ENCODE results near the gene PTPRU. TPM values are rescaled to one million over a fixed set of nuclear protein-coding genes. Genes with fewer than 3 reads are reported as not detected.

The PTPRU gene
- total RNA-seq, 1 donor from 2014 or later: 27.1 TPM

DNA sequence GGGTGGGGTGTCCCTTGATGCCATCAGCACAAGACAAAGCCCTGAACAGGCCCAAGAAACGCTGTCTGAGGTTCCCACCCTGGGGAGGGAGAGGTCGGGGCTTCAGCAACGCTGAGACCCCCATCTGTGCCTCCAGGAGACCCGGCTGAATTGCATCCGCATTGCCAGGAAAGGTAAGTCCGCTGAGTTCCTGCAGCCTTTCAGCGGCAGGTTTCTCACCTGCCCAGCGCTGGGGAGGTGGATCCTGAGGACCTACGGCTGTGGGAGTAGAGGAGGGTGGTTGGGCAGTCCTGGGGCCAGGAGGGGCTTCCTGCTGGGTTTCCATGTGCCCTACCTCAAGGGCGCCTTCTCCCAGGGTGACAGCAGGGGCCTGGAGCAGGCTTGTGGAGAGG is 47.5 kb downstream of the PTPRU start:
- Histone ChIP-seq H3K36me3 (ENCODE audit: control insufficient read depth in 3 of 3, insufficient read depth in 3 of 3, low read length in 3 of 3) (peaks cover 0 to 6% (median 5%) of the 10 kb centered on the region in 3 donors), H3K27me3 (ENCODE audit: control insufficient read depth in 3 of 3, insufficient read depth in 3 of 3, low read length in 3 of 3) (no peaks in the 10 kb centered on the region), H3K4me1 (ENCODE audit: control insufficient read depth in 3 of 3, insufficient read depth in 3 of 3, low read length in 3 of 3) (peaks cover 0 to 5% (median 0%) of the 10 kb centered on the region in 3 donors)

DNA sequence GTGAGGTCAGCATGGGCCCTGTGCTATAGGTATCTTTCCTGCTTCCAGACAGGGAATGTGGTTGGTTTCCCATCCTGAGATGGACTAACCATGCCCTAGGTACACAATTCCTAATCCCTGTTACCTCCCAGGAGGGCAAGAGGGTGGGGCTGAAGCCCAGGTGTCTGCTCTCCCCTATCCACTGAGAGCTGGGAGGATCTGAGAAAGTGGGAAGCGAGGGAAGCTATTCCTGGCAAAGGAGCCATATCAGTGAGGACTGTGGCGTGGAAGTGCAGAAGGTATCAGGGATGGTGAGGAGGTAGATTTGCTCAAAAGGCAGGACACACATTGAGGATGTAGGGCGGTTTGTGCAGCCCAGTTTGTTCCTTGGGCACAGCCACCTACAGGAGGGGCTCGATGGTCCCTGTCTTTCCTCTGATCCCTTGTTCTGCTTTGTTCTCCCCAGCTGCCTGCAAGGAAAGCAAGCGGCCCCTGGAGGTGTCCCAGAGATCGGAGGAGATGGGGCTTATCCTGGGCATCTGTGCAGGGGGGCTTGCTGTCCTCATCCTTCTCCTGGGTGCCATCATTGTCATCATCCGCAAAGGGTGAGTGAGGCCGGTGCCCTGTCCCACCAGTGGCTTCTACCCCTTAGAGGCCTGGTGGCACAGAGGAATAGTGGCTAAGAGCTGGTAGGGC is 48.1 kb downstream of the PTPRU start:
- H3K9ac ChIP-seq (ENCODE audit: low read depth in 1 of 3, low read length in 3 of 3): no peak overlapping the region
- peaks cover 0 to 5% (median 0%) of the 10 kb centered on the region in 3 donors for H3K4me1 ChIP-seq (ENCODE audit: control insufficient read depth in 3 of 3, insufficient read depth in 3 of 3, low read length in 3 of 3)
- H3K27ac ChIP-seq (ENCODE audit: low read depth, low read length): no peak overlapping the region
- H3K4me3 ChIP-seq (ENCODE audit: low read length in 3 of 3): no peak overlapping the region
- peaks cover 0 to 3% (median under 1%) of the 10 kb centered on the region in 3 donors for H3K36me3 ChIP-seq (ENCODE audit: control insufficient read depth in 3 of 3, insufficient read depth in 3 of 3, low read length in 3 of 3)
- H3K9me3 ChIP-seq (ENCODE audit: control insufficient read depth in 3 of 3, low read length in 3 of 3): no peaks in the 10 kb centered on the region
- H3K27me3 ChIP-seq (ENCODE audit: control insufficient read depth in 3 of 3, insufficient read depth in 3 of 3, low read length in 3 of 3): no peaks in the 10 kb centered on the region

More for the DNA sequence above, 47.5 kb downstream of the PTPRU start:
- H3K27ac ChIP-seq (ENCODE audit: low read depth, low read length): no peak overlapping the region
- no peak overlapping the region for H3K9ac ChIP-seq (ENCODE audit: low read depth in 1 of 3, low read length in 3 of 3)
- H3K4me3 ChIP-seq (ENCODE audit: low read length in 3 of 3): no peak overlapping the region
- H3K9me3 ChIP-seq (ENCODE audit: control insufficient read depth in 3 of 3, low read length in 3 of 3): no peaks in the 10 kb centered on the region

DNA sequence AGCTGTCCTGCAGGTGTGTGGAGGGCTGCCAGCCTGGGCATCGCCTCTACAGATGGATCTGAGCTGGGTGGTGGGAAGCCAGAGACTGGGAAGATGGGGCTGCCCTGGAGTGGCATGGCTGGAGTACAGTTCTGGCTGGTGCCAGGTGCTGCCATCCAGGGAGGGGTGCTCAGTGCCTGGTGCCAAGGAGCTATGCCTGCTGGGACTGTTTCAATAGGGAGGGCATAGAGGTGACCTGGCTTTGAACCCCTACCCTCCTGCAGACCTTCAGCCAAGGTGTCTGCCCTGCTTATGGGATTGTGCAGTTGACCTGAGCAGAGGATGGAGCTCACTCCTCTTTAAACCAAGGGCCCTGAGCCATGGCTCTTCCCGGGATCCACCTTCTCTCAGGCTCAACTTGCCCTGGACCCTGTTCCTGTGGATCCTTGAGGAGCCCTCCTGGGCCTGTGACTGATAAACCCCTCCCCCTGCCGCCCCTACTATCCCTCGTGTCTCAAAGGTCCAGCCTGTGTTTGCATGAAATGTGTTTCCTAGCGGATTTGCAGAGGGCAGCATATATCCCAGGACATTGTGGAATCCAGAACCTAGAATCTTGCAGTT is 48.7 kb downstream of the PTPRU start:
- Histone ChIP-seq H3K4me1 (ENCODE audit: control insufficient read depth in 3 of 3, insufficient read depth in 3 of 3, low read length in 3 of 3) (peaks cover 0 to 5% (median 0%) of the 10 kb centered on the region in 3 donors), H3K4me3 (ENCODE audit: low read length in 3 of 3) (no peak overlapping the region), H3K9me3 (ENCODE audit: control insufficient read depth in 3 of 3, low read length in 3 of 3) (no peaks in the 10 kb centered on the region), H3K36me3 (ENCODE audit: control insufficient read depth in 3 of 3, insufficient read depth in 3 of 3, low read length in 3 of 3) (peaks cover 0 to 3% (median 3%) of the 10 kb centered on the region in 3 donors), H3K27ac (ENCODE audit: low read depth, low read length) (no peak overlapping the region), H3K9ac (ENCODE audit: low read depth in 1 of 3, low read length in 3 of 3) (no peak overlapping the region), H3K27me3 (ENCODE audit: control insufficient read depth in 3 of 3, insufficient read depth in 3 of 3, low read length in 3 of 3) (no peaks in the 10 kb centered on the region)

- Histone ChIP-seq H3K9me3 (ENCODE audit: control insufficient read depth in 3 of 3, low read length in 3 of 3) (no peaks in the 10 kb centered on the region), H3K27ac (ENCODE audit: low read depth, low read length) (no peak overlapping the region), H3K27me3 (ENCODE audit: control insufficient read depth in 3 of 3, insufficient read depth in 3 of 3, low read length in 3 of 3) (no peaks in the 10 kb centered on the region), H3K36me3 (ENCODE audit: control insufficient read depth in 3 of 3, insufficient read depth in 3 of 3, low read length in 3 of 3) (peaks cover 0 to 3% (median 2%) of the 10 kb centered on the region in 3 donors), H3K9ac (ENCODE audit: low read depth in 1 of 3, low read length in 3 of 3) (no peak overlapping the region), H3K4me3 (ENCODE audit: low read length in 3 of 3) (no peak overlapping the region), H3K4me1 (ENCODE audit: control insufficient read depth in 3 of 3, insufficient read depth in 3 of 3, low read length in 3 of 3) (peaks cover 0 to 5% (median 0%) of the 10 kb centered on the region in 3 donors)
Observed at GRCh38 chr1:29285771-29286170, 49.4 kb downstream of the PTPRU start.

DNA sequence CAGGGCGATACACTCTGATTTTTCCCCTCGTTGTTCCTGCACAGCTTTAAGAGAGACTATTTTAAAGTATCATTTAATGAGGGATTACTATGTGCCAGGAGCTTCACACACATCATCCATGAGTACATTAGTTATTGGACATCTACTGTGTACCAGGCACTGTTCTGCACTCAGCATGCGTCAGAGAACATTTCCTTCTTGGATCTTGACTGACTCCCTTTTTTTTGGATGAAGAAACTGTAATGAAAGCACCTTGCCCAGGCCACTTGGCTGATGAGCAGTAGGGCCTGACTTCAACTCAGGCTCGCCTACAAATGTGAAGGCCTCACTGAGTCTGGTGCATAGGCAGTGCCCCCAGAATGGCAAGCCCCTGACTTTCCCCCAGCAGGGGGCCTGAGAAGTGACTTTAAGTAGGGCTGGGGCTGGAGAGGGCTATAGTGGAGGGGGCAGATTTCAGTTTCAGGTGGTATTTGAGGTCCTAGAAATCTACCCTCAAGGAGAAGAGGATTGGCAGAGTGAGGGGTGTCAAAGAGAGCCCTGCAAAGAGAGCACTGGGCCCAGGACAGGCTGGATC is 50.0 kb downstream of the PTPRU start:
- Histone ChIP-seq H3K4me3 (ENCODE audit: low read length in 3 of 3) (no peak overlapping the region), H3K27me3 (ENCODE audit: control insufficient read depth in 3 of 3, insufficient read depth in 3 of 3, low read length in 3 of 3) (no peaks in the 10 kb centered on the region), H3K27ac (ENCODE audit: low read depth, low read length) (no peak overlapping the region), H3K9me3 (ENCODE audit: control insufficient read depth in 3 of 3, low read length in 3 of 3) (no peaks in the 10 kb centered on the region), H3K4me1 (ENCODE audit: control insufficient read depth in 3 of 3, insufficient read depth in 3 of 3, low read length in 3 of 3) (peaks cover 0 to 5% (median 0%) of the 10 kb centered on the region in 3 donors), H3K36me3 (ENCODE audit: control insufficient read depth in 3 of 3, insufficient read depth in 3 of 3, low read length in 3 of 3) (peaks cover 0 to 3% (median 2%) of the 10 kb centered on the region in 3 donors), H3K9ac (ENCODE audit: low read depth in 1 of 3, low read length in 3 of 3) (no peak overlapping the region)

- Histone ChIP-seq H3K4me3 (ENCODE audit: low read length in 3 of 3) (no peak overlapping the region), H3K9ac (ENCODE audit: low read depth in 1 of 3, low read length in 3 of 3) (no peak overlapping the region), H3K27me3 (ENCODE audit: control insufficient read depth in 3 of 3, insufficient read depth in 3 of 3, low read length in 3 of 3) (no peaks in the 10 kb centered on the region)
Observed at GRCh38 chr1:29289493-29289892, 53.2 kb downstream of the PTPRU start.

GRCh38 chr1:29290414-29290985 is 54.2 kb downstream of the PTPRU start:
- no peaks in the 10 kb centered on the region for H3K27me3 ChIP-seq (ENCODE audit: control insufficient read depth in 3 of 3, insufficient read depth in 3 of 3, low read length in 3 of 3)
- no peak overlapping the region for H3K27ac ChIP-seq (ENCODE audit: low read depth, low read length)
- no peak overlapping the region for H3K9ac ChIP-seq (ENCODE audit: low read depth in 1 of 3, low read length in 3 of 3)
- peaks cover 0 to 5% (median 0%) of the 10 kb centered on the region in 3 donors for H3K4me1 ChIP-seq (ENCODE audit: control insufficient read depth in 3 of 3, insufficient read depth in 3 of 3, low read length in 3 of 3)
- peaks cover 0 to 9% (median 7%) of the 10 kb centered on the region in 3 donors for H3K36me3 ChIP-seq (ENCODE audit: control insufficient read depth in 3 of 3, insufficient read depth in 3 of 3, low read length in 3 of 3)
- no peaks in the 10 kb centered on the region for H3K9me3 ChIP-seq (ENCODE audit: control insufficient read depth in 3 of 3, low read length in 3 of 3)
- H3K4me3 ChIP-seq (ENCODE audit: low read length in 3 of 3): no peak overlapping the region

More at GRCh38 chr1:29289493-29289892, 53.2 kb downstream of the PTPRU start:
- peaks cover 0 to 5% (median 0%) of the 10 kb centered on the region in 3 donors for H3K4me1 ChIP-seq (ENCODE audit: control insufficient read depth in 3 of 3, insufficient read depth in 3 of 3, low read length in 3 of 3)
- H3K36me3 ChIP-seq (ENCODE audit: control insufficient read depth in 3 of 3, insufficient read depth in 3 of 3, low read length in 3 of 3): peaks cover 0 to 9% (median 5%) of the 10 kb centered on the region in 3 donors
- H3K9me3 ChIP-seq (ENCODE audit: control insufficient read depth in 3 of 3, low read length in 3 of 3): no peaks in the 10 kb centered on the region
- H3K27ac ChIP-seq (ENCODE audit: low read depth, low read length): no peak overlapping the region

DNA sequence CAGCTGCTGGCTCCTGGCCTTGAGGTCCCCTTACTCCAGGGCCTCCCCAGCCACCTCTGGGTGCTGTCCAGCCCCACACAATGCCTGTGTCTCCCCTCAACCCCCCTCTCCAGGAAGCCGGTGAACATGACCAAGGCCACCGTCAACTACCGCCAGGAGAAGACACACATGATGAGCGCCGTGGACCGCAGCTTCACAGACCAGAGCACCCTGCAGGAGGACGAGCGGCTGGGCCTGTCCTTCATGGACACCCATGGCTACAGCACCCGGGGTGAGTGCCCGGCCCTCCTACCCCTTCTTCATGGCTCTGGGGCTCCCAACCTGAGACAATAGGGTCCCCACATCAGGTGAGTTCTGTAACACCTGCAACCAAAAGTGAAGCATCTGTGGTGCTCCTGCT is 55.4 kb downstream of the PTPRU start:
- H3K4me3 ChIP-seq (ENCODE audit: low read length in 3 of 3): no peak overlapping the region

GRCh38 chr1:29292344-29292743 is 56.0 kb downstream of the PTPRU start:
- H3K36me3 ChIP-seq (ENCODE audit: control insufficient read depth in 3 of 3, insufficient read depth in 3 of 3, low read length in 3 of 3): peaks cover 0 to 9% (median 7%) of the 10 kb centered on the region in 3 donors
- H3K9ac ChIP-seq (ENCODE audit: low read depth in 1 of 3, low read length in 3 of 3): no peak overlapping the region
- no peak overlapping the region for H3K4me3 ChIP-seq (ENCODE audit: low read length in 3 of 3)
- no peaks in the 10 kb centered on the region for H3K27me3 ChIP-seq (ENCODE audit: control insufficient read depth in 3 of 3, insufficient read depth in 3 of 3, low read length in 3 of 3)
- H3K4me1 ChIP-seq (ENCODE audit: control insufficient read depth in 3 of 3, insufficient read depth in 3 of 3, low read length in 3 of 3): no peaks in the 10 kb centered on the region
- no peak overlapping the region for H3K27ac ChIP-seq (ENCODE audit: low read depth, low read length)
- no peaks in the 10 kb centered on the region for H3K9me3 ChIP-seq (ENCODE audit: control insufficient read depth in 3 of 3, low read length in 3 of 3)

More for the DNA sequence above, 55.4 kb downstream of the PTPRU start:
- Histone ChIP-seq H3K4me1 (ENCODE audit: control insufficient read depth in 3 of 3, insufficient read depth in 3 of 3, low read length in 3 of 3) (peaks cover 0 to 5% (median 0%) of the 10 kb centered on the region in 3 donors), H3K27ac (ENCODE audit: low read depth, low read length) (no peak overlapping the region), H3K27me3 (ENCODE audit: control insufficient read depth in 3 of 3, insufficient read depth in 3 of 3, low read length in 3 of 3) (no peaks in the 10 kb centered on the region), H3K9ac (ENCODE audit: low read depth in 1 of 3, low read length in 3 of 3) (no peak overlapping the region), H3K36me3 (ENCODE audit: control insufficient read depth in 3 of 3, insufficient read depth in 3 of 3, low read length in 3 of 3) (peaks cover 0 to 9% (median 7%) of the 10 kb centered on the region in 3 donors), H3K9me3 (ENCODE audit: control insufficient read depth in 3 of 3, low read length in 3 of 3) (no peaks in the 10 kb centered on the region)
